HG03175 (cell line): ENCODE results near the gene TMBIM4.

Experiments used
- ATAC-seq: cut with Tn5 transposase; IDR thresholded peaks from one replicate; pipeline ENCODE4 v1.9.1; 2021; ENCODE audit warnings: mild to moderate bottlenecking, moderate library complexity; ENCODE audit not compliant: unreplicated experiment

The TMBIM4 gene

GRCh38 chr12:66142826-66143225 is 27.0 kb downstream of the TMBIM4 start:
- no peak for ATAC-seq

DNA sequence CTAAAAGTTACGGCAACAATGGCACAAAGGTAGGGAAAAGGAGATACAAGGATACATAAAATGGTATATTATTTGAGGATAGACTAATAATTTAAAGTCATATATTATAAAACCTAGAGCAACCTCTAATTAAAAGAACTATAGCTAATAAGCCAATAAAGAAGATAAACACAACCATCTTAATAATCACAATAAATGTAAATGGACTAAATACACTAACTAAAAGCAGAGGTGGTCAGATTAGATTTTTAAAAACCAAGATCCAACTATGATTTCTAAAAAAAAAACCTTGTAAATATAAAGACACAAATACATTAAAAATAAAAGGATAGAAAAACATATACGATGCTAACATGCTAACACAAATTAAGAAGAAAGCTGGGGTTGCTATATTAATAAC is 28.5 kb downstream of the TMBIM4 start:
- no peak for ATAC-seq

DNA sequence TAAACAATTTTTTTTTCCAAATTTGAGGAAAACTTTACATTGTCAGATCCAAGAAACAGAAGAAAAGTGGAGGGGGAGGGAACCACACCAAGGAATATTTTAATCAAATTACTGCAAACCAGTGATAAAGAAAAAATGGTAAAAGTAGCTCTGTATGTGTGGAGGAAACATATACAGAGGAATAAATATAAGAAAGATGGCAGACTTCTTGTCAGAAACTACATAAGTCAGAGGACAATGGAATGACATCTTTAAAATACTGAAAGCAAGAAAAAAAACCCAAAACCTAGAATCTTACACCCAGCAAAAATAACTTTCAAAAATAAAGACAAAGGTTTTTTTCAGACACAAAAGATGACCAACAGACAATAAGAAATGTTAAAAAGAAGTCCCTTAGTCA is 29.1 kb downstream of the TMBIM4 start:
- ATAC-seq, result no peak

GRCh38 chr12:66139328-66139727 is 30.5 kb downstream of the TMBIM4 start:
- ATAC-seq, result no peak

- ATAC-seq, result no peak
Observed at GRCh38 chr12:66137937-66138336, 31.9 kb downstream of the TMBIM4 start.

- ATAC-seq, result no peak
Observed at GRCh38 chr12:66132408-66132807, 37.4 kb downstream of the TMBIM4 start.

- no peak for ATAC-seq
Observed at GRCh38 chr12:66131067-66131688, 38.6 kb downstream of the TMBIM4 start.

GRCh38 chr12:66130267-66131066 is 39.3 kb downstream of the TMBIM4 start, which contains the start of gene LLPH:
TSS of gene LLPH (minus strand) at chr12:66130750. CDS start at chr12:66129106, 1,644 bp downstream.
- peak; percentile 98 for ATAC-seq

GRCh38 chr12:66129934-66130266 is 39.9 kb downstream of the TMBIM4 start:
- no peak for ATAC-seq

DNA sequence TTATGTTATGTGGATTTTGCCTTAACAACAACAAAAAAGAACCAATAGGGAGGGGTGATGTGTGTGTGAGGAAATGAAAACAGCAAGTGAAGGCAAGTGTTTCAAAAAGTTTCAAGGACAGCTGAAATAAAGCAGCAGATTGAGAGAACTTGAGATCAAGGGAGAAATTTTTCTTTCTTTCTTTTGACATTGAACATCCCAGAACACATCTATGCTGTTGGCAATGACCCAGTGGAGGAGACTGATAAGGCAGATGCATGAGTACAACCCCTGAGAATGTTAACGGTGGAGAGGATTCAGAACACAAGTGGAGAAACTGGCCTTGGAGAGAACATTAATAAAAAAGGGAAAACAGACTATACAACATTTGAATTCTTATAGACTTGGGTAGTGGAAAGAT is 42.1 kb downstream of the TMBIM4 start:
- no peak for ATAC-seq

DNA sequence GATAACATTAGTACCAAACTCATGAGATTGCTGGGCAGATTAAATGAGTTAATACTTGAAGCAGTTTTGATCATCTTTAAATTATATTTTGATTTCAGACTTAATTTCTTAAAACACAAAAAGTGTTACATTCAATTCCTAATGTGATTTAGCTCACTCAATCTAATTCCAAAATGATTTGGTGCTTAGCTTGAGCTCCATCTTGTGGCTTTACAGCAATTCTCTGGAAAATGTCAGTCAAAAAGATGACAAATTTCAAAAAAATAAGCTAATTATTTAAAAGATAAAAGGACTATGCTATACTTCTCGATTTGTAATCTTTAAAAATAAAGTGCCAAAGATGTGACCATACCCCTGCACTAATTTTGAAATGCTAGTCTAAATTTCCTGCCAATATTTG is 49.3 kb downstream of the TMBIM4 start:
- ATAC-seq, result no peak

DNA sequence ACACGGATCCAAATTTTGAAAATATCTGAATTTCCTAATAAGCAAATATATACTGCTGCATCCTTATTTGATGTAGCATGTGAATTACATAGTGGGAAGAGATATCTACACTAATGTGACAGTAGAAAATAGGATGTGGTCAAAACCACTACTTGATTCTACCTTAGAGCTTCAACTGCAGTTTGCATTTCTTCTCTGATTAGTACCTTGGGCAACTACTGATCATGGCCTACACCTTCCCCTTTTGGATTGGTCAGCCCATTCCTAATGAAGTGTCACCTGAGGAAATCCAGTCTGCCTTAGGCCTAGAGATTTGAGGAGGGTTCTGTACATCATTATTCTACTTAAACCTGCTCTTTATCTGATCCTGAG is 49.9 kb downstream of the TMBIM4 start:
- peak; percentile 70 for ATAC-seq

- no peak for ATAC-seq
Observed at GRCh38 chr12:66119229-66119869, 50.4 kb downstream of the TMBIM4 start.

DNA sequence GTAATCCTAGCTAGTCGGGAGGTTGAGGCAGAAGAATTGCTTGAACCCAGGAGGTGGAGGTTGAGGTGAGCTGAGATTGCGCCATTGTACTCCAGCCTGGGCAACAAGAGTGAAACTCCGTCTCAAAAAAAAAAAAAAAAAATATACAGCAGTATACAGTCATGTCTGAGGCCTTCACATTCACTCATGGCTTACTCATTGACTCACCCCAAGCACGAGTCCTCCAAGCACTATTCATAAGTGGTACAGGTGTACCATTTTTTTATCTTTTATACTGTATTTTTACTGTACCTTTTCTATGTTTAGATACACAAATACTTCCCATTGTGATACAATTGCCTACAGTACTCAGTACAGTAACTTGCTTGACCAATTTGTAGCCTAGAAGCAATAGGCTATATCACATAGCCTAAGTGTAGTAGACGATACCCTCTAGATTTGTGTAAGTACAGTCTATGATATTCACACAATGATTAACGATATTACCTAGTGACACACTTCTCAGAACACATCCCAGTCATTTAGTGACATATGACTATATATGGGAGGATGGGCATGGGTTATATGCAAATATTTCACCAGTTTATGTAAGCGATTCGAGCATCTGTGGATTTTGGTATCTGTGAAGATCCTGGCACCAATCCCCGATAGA is 51.4 kb downstream of the TMBIM4 start:
- peak; percentile 73 for ATAC-seq

GRCh38 chr12:66117242-66117641 is 52.6 kb downstream of the TMBIM4 start:
- ATAC-seq, result no peak

DNA sequence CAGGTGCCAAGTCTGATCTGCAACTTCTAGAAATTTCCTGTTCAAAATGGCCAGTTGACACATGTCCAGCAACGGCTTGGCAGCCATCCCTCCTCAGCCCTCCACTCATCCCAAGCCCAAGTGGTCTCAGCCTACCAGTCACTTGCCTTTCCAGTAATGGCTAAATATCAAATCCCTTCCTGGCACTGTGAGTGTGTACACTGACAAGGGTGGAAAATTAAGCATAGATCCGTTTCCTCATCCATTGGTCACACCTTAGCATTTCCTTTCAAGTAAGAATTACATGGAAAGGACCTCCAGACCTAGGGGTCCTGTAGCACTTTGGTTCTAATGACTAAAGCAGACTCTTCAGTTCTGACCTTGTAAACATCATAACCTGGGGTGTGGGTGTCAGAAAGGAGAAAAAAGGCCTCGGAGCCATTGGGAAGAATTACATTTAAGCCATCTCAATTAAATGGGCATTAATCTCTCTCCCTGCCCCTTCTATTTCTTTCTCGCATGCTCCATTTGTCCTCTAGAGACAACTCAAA is 54.7 kb downstream of the TMBIM4 start:
- no peak for ATAC-seq

DNA sequence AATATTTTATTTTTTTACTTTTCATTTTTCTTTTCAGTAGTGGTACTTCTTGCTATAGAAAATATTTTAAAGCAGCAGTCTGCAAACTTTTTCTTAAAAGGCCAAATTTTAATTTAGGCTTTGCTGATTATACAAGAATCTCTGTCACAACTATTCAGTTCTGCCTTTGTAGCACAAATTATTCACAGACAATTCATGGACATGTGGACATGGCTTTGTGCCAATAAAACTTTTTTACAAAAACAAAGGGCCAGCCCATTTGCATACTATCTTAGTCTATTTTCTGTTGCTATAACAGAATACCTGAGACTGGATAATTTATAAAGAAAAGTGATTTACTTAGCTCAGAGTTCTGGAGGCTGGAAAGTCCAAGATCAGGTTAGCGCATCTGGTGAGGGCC is 56.3 kb downstream of the TMBIM4 start:
- no peak for ATAC-seq

DNA sequence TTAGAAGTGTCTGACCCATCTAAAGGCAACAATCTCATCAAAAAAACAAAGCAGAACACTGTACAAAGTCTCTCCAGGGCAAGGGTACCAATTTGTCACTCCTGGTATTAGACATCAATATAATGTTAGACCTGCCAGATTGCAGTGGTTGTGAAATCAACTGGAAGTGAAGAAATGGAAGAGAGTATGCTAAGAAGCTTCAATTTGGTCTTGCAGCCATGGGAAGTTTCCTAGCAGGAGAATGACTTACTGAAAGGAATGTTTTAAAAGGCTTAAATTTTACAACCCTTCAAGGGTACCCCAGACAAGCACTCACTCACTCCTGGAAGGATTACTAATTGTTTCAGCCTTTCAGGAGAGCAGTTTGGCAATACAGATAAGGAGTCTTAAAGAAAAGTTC is 58.2 kb downstream of the TMBIM4 start:
- no peak for ATAC-seq

GRCh38 chr12:66109056-66109455 is 60.7 kb downstream of the TMBIM4 start:
- ATAC-seq, result no peak

GRCh38 chr12:66108386-66108785 is 61.4 kb downstream of the TMBIM4 start:
- ATAC-seq, result no peak

- peak; percentile 94 for ATAC-seq
Observed at GRCh38 chr12:66107451-66107915, 62.3 kb downstream of the TMBIM4 start.
